ENCODE data around the gene WNT11. TPM values are rescaled to one million over a fixed set of nuclear protein-coding genes. Genes with fewer than 3 reads are reported as not detected.

Gene WNT11
- total RNA-seq, 1 donor, result 0.94 TPM

- Histone ChIP-seq H3K9me3 (ENCODE audit: low read depth, low read length) (no peaks in the 10 kb centered on the region), H3K4me3 (ENCODE audit: low read length) (no peak overlapping the region), H3K4me1 (ENCODE audit: insufficient read depth, low read length) (no peaks in the 10 kb centered on the region), H3K27me3 (ENCODE audit: insufficient read depth, low read length) (no peaks in the 10 kb centered on the region)
These were observed 38.7 kb downstream of the WNT11 start for GRCh38 chr11:76167590-76167989.

- H3K9me3 ChIP-seq (ENCODE audit: low read depth, low read length), result no peaks in the 10 kb centered on the region
- no peaks in the 10 kb centered on the region for H3K4me1 ChIP-seq (ENCODE audit: insufficient read depth, low read length)
- no peaks in the 10 kb centered on the region for H3K27me3 ChIP-seq (ENCODE audit: insufficient read depth, low read length)
- H3K4me3 ChIP-seq (ENCODE audit: low read length), result no peak overlapping the region
These were observed 40.0 kb downstream of the WNT11 start for GRCh38 chr11:76166314-76166713.

- H3K4me1 ChIP-seq (ENCODE audit: insufficient read depth, low read length), result no peaks in the 10 kb centered on the region
- H3K27me3 ChIP-seq (ENCODE audit: insufficient read depth, low read length), result no peaks in the 10 kb centered on the region
- H3K9me3 ChIP-seq (ENCODE audit: low read depth, low read length), result no peaks in the 10 kb centered on the region
- H3K4me3 ChIP-seq (ENCODE audit: low read length), result no peak overlapping the region
These were observed 41.2 kb downstream of the WNT11 start for GRCh38 chr11:76164861-76165751.

- Histone ChIP-seq H3K9me3 (ENCODE audit: low read depth, low read length) (no peaks in the 10 kb centered on the region), H3K27me3 (ENCODE audit: insufficient read depth, low read length) (no peaks in the 10 kb centered on the region), H3K4me3 (ENCODE audit: low read length) (no peak overlapping the region), H3K4me1 (ENCODE audit: insufficient read depth, low read length) (no peaks in the 10 kb centered on the region)
These were observed 42.2 kb downstream of the WNT11 start for GRCh38 chr11:76164081-76164480.

GRCh38 chr11:76163289-76163880 is 42.9 kb downstream of the WNT11 start:
- Histone ChIP-seq H3K27me3 (ENCODE audit: insufficient read depth, low read length) (no peaks in the 10 kb centered on the region), H3K4me3 (ENCODE audit: low read length) (no peak overlapping the region), H3K4me1 (ENCODE audit: insufficient read depth, low read length) (no peaks in the 10 kb centered on the region), H3K9me3 (ENCODE audit: low read depth, low read length) (no peaks in the 10 kb centered on the region)

GRCh38 chr11:76162336-76163288 is 43.7 kb downstream of the WNT11 start:
- H3K4me3 ChIP-seq (ENCODE audit: low read length), result no peak overlapping the region
- no peaks in the 10 kb centered on the region for H3K27me3 ChIP-seq (ENCODE audit: insufficient read depth, low read length)
- no peaks in the 10 kb centered on the region for H3K4me1 ChIP-seq (ENCODE audit: insufficient read depth, low read length)
- no peaks in the 10 kb centered on the region for H3K9me3 ChIP-seq (ENCODE audit: low read depth, low read length)

- H3K4me3 ChIP-seq (ENCODE audit: low read length), result no peak overlapping the region
- no peaks in the 10 kb centered on the region for H3K4me1 ChIP-seq (ENCODE audit: insufficient read depth, low read length)
- H3K9me3 ChIP-seq (ENCODE audit: low read depth, low read length), result no peaks in the 10 kb centered on the region
- no peaks in the 10 kb centered on the region for H3K27me3 ChIP-seq (ENCODE audit: insufficient read depth, low read length)
These were observed 44.9 kb downstream of the WNT11 start for GRCh38 chr11:76161261-76161961.

- Histone ChIP-seq H3K4me3 (ENCODE audit: low read length) (no peak overlapping the region), H3K27me3 (ENCODE audit: insufficient read depth, low read length) (no peaks in the 10 kb centered on the region), H3K4me1 (ENCODE audit: insufficient read depth, low read length) (no peaks in the 10 kb centered on the region), H3K9me3 (ENCODE audit: low read depth, low read length) (no peaks in the 10 kb centered on the region)
These were observed 45.4 kb downstream of the WNT11 start for GRCh38 chr11:76160856-76161255.

- Histone ChIP-seq H3K27me3 (ENCODE audit: insufficient read depth, low read length) (no peaks in the 10 kb centered on the region), H3K4me3 (ENCODE audit: low read length) (no peak overlapping the region), H3K9me3 (ENCODE audit: low read depth, low read length) (no peaks in the 10 kb centered on the region), H3K4me1 (ENCODE audit: insufficient read depth, low read length) (no peaks in the 10 kb centered on the region)
These were observed 46.2 kb downstream of the WNT11 start for GRCh38 chr11:76159983-76160661.

- H3K27me3 ChIP-seq (ENCODE audit: insufficient read depth, low read length), result no peaks in the 10 kb centered on the region
- no peaks in the 10 kb centered on the region for H3K9me3 ChIP-seq (ENCODE audit: low read depth, low read length)
- no peak overlapping the region for H3K4me3 ChIP-seq (ENCODE audit: low read length)
- no peaks in the 10 kb centered on the region for H3K4me1 ChIP-seq (ENCODE audit: insufficient read depth, low read length)
These were observed 46.9 kb downstream of the WNT11 start for GRCh38 chr11:76159303-76159937.

- Histone ChIP-seq H3K4me1 (ENCODE audit: insufficient read depth, low read length) (peaks cover 2% of the 10 kb centered on the region), H3K9me3 (ENCODE audit: low read depth, low read length) (no peaks in the 10 kb centered on the region), H3K4me3 (ENCODE audit: low read length) (no peak overlapping the region), H3K27me3 (ENCODE audit: insufficient read depth, low read length) (no peaks in the 10 kb centered on the region)
These were observed 47.7 kb downstream of the WNT11 start for GRCh38 chr11:76158394-76159302.

GRCh38 chr11:76157891-76158290 is 48.4 kb downstream of the WNT11 start:
- no peak overlapping the region for H3K4me3 ChIP-seq (ENCODE audit: low read length)
- peaks cover 10% of the 10 kb centered on the region for H3K4me1 ChIP-seq (ENCODE audit: insufficient read depth, low read length)
- no peaks in the 10 kb centered on the region for H3K9me3 ChIP-seq (ENCODE audit: low read depth, low read length)
- no peaks in the 10 kb centered on the region for H3K27me3 ChIP-seq (ENCODE audit: insufficient read depth, low read length)

- Histone ChIP-seq H3K9me3 (ENCODE audit: low read depth, low read length) (no peaks in the 10 kb centered on the region), H3K27me3 (ENCODE audit: insufficient read depth, low read length) (no peaks in the 10 kb centered on the region), H3K4me1 (ENCODE audit: insufficient read depth, low read length) (peaks cover 19% of the 10 kb centered on the region), H3K4me3 (ENCODE audit: low read length) (no peak overlapping the region)
These were observed 49.3 kb downstream of the WNT11 start for GRCh38 chr11:76156971-76157427.
